NCI-H2171 treated with DMSO at 0.1 percent for 48 hours (cell line): Measurements from ENCODE around the gene GIMAP7.
"Not testable (repeated sequence)": the region's sequence is repeated elsewhere in the genome, so short reads cannot be mapped to it uniquely, and the experiment has no call there.

ENCODE experiments used
- DNase-seq: peaks from one replicate; lab custom pipeline; 2025; lab: John Stamatoyannopoulos, UW

The GIMAP7 gene

GRCh38 chr7:150514748-150515222 lies at the start of gene GIMAP7:
Gene GIMAP7 (plus strand): TSS chr7:150514872. CDS start chr7:150519975, 5,103 bp downstream.
- DNase-seq = no peak

- no peak for DNase-seq
Observed at GRCh38 chr7:150464962-150465361, 49.7 kb upstream of the GIMAP7 start.

DNA sequence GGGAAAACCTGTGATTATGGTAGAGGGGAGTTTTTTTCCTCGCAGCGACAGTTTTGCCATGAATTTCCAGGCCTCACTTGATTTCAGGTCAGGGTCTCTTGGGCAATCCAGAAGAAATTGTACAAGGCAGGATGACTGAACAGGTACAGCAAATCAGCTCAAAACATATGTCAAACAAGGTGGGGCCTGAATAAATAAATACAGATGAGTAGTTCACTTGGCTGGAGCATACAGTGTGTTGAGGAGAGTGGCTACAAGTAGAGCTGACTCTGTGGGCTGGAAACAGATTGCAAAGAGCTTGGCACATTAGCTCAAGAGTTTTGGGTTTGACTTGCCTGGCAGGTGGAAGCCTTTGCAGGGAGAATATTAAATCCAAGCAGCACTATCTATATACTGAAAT lies 49.3 kb upstream of the GIMAP7 start:
- no peak for DNase-seq

GRCh38 chr7:150466477-150466876 lies 48.2 kb upstream of the GIMAP7 start:
- DNase-seq = no peak

- no peak for DNase-seq
Observed at GRCh38 chr7:150468241-150468640, 46.4 kb upstream of the GIMAP7 start.

GRCh38 chr7:150471886-150472285 lies 42.8 kb upstream of the GIMAP7 start:
- no peak for DNase-seq

DNA sequence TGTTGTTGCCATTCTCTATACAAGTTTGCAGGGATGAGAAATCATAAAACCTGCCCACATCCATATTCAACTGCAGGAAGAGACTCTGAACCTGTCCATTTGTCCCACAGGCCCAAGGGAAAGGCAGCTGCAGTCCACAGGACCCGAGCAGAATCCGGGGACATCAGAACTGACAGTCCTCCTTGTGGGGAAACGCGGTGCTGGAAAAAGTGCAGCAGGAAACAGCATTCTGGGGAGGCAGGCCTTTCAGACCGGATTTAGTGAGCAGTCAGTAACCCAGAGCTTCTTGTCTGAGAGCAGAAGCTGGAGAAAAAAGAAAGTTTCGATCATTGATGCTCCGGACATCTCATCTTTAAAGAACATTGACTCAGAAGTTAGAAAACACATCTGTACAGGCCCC lies 40.8 kb upstream of the GIMAP7 start:
- no peak for DNase-seq

DNA sequence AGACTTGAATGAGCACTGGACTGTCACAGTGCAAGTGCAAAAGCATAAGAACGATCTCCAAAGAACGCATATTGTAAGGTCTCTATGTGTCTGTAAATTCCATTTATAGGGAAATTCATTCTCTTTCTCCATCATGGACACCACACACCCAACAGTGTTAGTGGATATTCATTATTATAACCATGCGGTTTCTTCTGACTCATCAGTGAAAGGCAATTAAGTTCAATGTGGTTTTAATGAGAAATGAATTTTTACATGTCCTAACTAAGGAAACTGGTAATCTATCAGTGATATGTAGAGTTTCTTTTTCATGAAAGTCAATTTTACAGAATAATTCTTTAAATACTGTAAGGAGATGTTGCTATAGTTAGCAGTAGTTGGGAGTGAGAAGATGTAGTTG lies 38.4 kb upstream of the GIMAP7 start:
- DNase-seq = no peak

- no peak for DNase-seq
Observed at GRCh38 chr7:150476819-150477631, 37.6 kb upstream of the GIMAP7 start.

DNA sequence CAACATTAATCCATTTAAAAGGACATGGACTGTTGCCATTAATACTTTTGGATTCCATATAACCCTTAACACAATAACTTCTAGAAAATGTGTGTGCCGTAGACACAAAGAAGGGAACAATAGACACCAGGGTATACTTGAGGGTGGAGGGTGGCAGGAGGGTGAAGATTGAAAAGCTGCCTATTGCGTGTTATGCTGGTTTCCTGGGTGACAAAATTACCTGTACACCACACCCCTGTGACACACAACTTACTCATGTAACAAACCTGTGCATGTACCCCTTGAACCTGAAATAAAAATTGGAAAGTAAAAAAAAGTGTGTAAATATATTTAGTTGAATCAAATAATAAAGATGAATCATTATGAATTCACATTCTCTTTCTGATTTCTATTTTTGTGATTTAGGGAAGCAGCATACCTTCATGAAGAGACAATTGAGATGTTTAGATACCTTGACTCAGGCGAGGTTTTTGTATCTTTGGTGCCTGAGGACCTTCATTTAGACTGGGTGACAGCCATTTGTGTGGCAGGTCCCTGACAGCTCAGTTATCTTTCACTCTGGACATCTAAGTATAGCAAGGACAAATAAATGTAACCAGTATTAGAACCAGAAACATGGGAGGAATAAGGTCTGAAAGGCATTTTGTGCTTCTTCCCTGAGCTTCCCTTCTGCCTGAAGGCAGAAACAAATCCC lies 35.5 kb upstream of the GIMAP7 start:
- DNase-seq = no peak

- no peak for DNase-seq
Observed at GRCh38 chr7:150481186-150481920, 33.3 kb upstream of the GIMAP7 start.

DNA sequence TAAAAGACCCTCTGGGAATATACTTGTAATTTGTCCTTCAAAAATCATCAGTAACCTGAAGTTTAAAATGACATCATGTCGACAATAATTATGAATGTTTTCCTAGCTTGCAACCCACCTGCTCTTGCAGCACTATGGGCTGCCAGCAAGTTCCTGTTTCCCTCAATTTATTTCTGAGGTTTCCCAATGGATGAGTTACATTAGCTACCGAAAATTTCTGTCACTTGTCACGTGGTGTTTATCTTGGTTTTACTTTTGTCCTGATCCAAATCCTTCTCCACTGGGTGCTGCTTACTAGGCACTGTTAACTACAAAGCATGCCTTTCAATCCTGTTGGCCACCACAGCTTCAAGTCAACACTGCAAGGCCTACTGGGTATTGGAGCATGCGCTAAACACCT lies 32.8 kb upstream of the GIMAP7 start:
- no peak for DNase-seq

- DNase-seq = not testable (repeated sequence)
Observed at GRCh38 chr7:150483514-150483913, 31.2 kb upstream of the GIMAP7 start.

- DNase-seq = not testable (repeated sequence)
Observed at GRCh38 chr7:150484071-150484470, 30.6 kb upstream of the GIMAP7 start.

GRCh38 chr7:150487625-150488024 lies 27.0 kb upstream of the GIMAP7 start:
- DNase-seq = no peak

DNA sequence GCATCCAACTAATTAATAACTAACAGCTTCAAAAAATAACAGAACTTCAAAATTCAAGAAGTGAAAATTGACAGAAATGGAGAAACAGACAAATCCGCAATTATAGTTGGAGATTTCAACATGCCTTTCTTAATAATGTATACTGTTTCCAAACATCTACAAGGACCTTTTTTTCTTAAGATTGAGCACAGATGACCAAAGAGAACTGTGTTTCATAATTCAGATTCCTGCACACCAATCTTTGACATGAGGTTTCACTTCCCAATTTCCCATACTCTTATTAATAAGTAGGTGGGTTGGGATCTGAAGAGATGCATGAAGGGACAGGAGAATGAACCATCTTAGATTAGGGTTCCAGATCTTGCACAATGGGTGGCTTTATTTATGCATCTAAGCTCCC lies 24.9 kb upstream of the GIMAP7 start:
- DNase-seq = no peak

GRCh38 chr7:150493442-150493841 lies 21.2 kb upstream of the GIMAP7 start:
- DNase-seq = not testable (repeated sequence)

GRCh38 chr7:150502519-150502918 lies 12.2 kb upstream of the GIMAP7 start:
- DNase-seq = no peak

DNA sequence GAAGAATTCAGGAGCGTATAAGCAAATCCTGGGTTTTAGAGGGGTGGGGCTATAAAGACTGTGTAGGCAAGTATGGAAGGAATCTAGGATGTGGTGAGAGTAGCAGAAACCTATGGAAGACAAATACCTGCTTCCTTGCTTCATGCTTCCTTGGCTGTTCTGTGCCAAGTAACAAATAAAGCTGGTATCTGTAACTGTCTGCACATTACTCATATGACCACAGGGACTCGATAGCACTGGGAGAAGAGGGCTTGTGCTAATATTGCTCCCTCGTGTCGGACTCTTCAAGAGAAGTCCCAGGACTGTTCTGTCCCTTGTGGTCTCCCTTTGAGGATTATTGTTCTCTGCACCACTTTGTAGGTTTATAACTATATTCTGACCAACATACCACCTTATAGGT lies 11.5 kb upstream of the GIMAP7 start:
- DNase-seq = no peak

DNA sequence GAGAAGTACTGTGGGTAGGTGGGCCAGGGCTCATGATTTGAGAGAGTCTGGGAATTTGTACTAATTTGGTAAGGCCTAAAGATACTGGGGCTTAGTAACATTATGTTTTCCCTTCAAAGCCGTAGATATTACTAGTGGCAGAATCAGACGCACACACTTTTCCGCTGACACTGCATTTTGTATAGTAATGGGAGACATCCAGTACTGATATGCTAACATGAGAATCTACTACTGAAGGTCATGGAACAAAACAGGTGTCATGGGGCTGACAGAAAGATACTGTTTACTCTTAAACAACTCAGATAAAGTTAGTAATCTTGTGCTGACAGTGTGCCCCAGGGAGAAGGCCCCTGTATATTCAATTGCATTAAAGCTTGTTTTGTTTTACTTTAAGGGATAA lies 11.1 kb upstream of the GIMAP7 start:
- DNase-seq = no peak

- no peak for DNase-seq
Observed at GRCh38 chr7:150507947-150508602, 6.6 kb upstream of the GIMAP7 start.

DNA sequence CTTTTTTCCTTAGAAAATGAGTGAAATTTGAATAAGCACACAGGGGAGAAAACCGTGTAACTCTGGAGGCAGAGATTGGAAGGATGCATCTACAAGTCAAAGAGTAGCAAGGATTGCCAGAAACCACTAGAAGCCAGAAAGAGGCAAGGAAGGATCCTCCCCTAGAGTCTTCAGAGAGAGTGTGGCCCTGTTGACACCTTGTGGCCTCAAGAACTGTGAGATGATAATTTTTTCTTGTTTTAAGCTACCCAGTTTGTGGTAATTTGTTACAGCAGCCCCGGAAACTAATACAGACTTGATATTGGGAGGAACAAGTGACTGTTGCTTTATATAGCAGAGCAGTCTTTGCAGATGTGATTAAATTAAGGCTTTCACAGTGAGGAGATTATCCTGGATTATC lies 3.6 kb upstream of the GIMAP7 start:
- no peak for DNase-seq
